Measurements from ENCODE around the gene SLC22A8. TPM values are rescaled to one million over a fixed set of nuclear protein-coding genes. Genes with fewer than 3 reads are reported as not detected.

The SLC22A8 gene
- total and polyA plus RNA-seq, 2 donors (not counting 1 experiment from before 2014, with no cell fraction given): not detected

DNA sequence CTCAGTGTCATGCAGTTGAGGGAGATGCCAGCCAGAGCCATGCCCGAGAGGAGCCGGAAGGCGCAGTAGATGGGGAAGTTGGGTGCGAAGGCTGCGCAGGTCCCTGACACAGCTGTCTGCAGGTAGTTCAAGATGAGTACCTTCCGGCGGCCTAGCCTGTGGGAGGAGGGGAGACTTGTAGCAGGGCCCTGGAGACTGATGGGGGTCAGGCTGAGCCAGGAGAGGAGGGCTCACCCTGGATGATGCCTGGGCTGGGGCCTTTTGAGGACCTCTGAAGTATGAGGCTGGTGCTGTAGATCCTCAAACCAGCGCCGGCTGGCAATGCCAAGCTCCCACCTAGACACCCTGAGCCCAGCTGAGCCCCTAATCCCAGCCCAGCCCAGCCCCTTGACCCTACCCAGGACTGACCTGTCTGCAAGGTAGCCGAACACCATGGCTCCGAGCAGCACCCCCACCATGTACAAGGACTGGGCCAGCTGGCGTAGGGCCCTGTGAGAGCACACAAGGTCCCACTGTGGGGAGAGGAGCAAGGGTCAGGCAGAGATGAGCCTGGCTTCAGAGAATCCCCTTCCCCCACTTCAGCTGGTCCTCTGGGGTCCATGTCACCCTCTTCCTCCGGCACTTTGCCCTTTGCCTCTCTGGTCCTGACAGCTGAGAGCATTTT, 32.0 kb downstream of the SLC22A8 start:
- WGBS (ENCODE audit: insufficient coverage): 93% methylated on average over 13 of the region's 13 CpGs
- H3K4me2 ChIP-seq (replicated peaks; ENCODE audit: low read depth, low read length, poor library complexity, severe bottlenecking): no peak overlapping the region
- ChIA-PET POLR2A (no interaction called here), CTCF (no interaction called here)
- Mint-ChIP-seq H3K4me3 (no peak overlapping the region), H3K27me3 (peaks cover 35% of the 10 kb centered on the region), H3K27ac (no peak overlapping the region), H3K9me3 (ENCODE audit: insufficient read depth) (no peaks in the 10 kb centered on the region), H3K4me1 (no peaks in the 10 kb centered on the region)
- no peaks in the 10 kb centered on the region for H3K36me3 ChIP-seq (replicated peaks in 1 of 2; ENCODE audit: control extremely low read depth in 1 of 2, control insufficient read depth in 1 of 2, extremely low read depth in 1 of 2, insufficient read depth in 2 of 2, low read length in 1 of 2)
- no peak overlapping the region for H2AFZ ChIP-seq (ENCODE audit: insufficient read depth, low read depth, low read length, poor library complexity, severe bottlenecking)
- H3K4me1 ChIP-seq (ENCODE audit: control insufficient read depth in 2 of 2, insufficient read depth in 2 of 2, low read length in 2 of 2): no peaks in the 10 kb centered on the region
- TF ChIP-seq, protein P1, sequence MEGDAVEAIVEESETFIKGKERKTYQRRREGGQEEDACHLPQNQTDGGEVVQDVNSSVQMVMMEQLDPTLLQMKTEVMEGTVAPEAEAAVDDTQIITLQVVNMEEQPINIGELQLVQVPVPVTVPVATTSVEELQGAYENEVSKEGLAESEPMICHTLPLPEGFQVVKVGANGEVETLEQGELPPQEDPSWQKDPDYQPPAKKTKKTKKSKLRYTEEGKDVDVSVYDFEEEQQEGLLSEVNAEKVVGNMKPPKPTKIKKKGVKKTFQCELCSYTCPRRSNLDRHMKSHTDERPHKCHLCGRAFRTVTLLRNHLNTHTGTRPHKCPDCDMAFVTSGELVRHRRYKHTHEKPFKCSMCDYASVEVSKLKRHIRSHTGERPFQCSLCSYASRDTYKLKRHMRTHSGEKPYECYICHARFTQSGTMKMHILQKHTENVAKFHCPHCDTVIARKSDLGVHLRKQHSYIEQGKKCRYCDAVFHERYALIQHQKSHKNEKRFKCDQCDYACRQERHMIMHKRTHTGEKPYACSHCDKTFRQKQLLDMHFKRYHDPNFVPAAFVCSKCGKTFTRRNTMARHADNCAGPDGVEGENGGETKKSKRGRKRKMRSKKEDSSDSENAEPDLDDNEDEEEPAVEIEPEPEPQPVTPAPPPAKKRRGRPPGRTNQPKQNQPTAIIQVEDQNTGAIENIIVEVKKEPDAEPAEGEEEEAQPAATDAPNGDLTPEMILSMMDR (IDR thresholded peaks at IDR 0.05): no peak
- TF ChIP-seq EZH2 (IDR thresholded peaks at IDR 0.05; ENCODE audit: borderline replicate concordance, insufficient read depth, low read depth, low read length, poor library complexity, severe bottlenecking): no peak
- no peaks in the 10 kb centered on the region for H3K27me3 ChIP-seq (replicated peaks in 1 of 4; ENCODE audit: control extremely low read depth in 1 of 4, control insufficient read depth in 3 of 4, insufficient read depth in 4 of 4, low read length in 3 of 4)
- no peaks in the 10 kb centered on the region for H3K9me3 ChIP-seq (ENCODE audit: control extremely low read depth in 1 of 3, control insufficient read depth in 2 of 3, insufficient read depth in 1 of 3, low read length in 2 of 3)
- ATAC-seq (ENCODE audit: low read depth) (no peak), DNase-seq (no peak)
- intact Hi-C loops (cut with micrococcal nuclease): no loop called here
- no peak overlapping the region for H3K27ac ChIP-seq (ENCODE audit: low read length in 2 of 2)
- no peaks in the 10 kb centered on the region for H4K20me1 ChIP-seq (ENCODE audit: control insufficient read depth, insufficient read depth, low read length, poor library complexity, severe bottlenecking)
- H3K9ac ChIP-seq (ENCODE audit: low read length): no peak overlapping the region
- no peak overlapping the region for H3K4me3 ChIP-seq (ENCODE audit: control extremely low read depth in 1 of 5, extremely low read depth in 1 of 5, insufficient read depth in 1 of 5, low read depth in 2 of 5, low read length in 4 of 5)
- H3K79me2 ChIP-seq (ENCODE audit: control insufficient read depth, insufficient read depth, low read length): no peaks in the 10 kb centered on the region

DNA sequence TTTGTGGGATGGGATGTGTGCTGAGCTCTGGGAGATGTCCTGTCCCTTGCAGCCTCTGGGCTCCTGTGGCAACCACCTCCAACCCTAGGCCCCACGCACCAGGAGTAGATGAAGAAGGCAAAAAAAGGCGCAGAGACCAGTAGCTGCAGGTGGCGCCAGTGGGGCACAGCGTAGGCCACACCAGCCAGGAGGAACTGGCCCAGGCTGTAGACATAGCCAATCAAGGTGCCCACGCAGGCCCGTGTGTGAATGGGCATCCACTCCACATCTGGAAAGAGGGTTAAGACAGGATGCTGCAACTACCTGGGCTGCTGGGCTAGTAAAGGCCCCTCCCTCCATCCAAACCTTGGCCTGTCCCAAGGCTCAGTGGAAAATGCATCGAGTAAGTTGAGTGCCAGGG, 33.9 kb downstream of the SLC22A8 start:
- no peak overlapping the region for H3K27ac Mint-ChIP-seq
- H3K4me3 Mint-ChIP-seq: no peak overlapping the region
- no peaks in the 10 kb centered on the region for H3K9me3 Mint-ChIP-seq (ENCODE audit: insufficient read depth)
- Histone ChIP-seq H3K9ac (ENCODE audit: low read length) (no peak overlapping the region), H3K4me3 (ENCODE audit: control extremely low read depth in 1 of 5, extremely low read depth in 1 of 5, insufficient read depth in 1 of 5, low read depth in 2 of 5, low read length in 4 of 5) (no peak overlapping the region), H4K20me1 (ENCODE audit: control insufficient read depth, insufficient read depth, low read length, poor library complexity, severe bottlenecking) (no peaks in the 10 kb centered on the region), H2AFZ (ENCODE audit: insufficient read depth, low read depth, low read length, poor library complexity, severe bottlenecking) (no peak overlapping the region), H3K9me3 (ENCODE audit: control extremely low read depth in 1 of 3, control insufficient read depth in 2 of 3, insufficient read depth in 1 of 3, low read length in 2 of 3) (no peaks in the 10 kb centered on the region), H3K27ac (ENCODE audit: low read length in 2 of 2) (no peak overlapping the region), H3K4me2 (replicated peaks; ENCODE audit: low read depth, low read length, poor library complexity, severe bottlenecking) (no peak overlapping the region), H3K4me1 (ENCODE audit: control insufficient read depth in 2 of 2, insufficient read depth in 2 of 2, low read length in 2 of 2) (no peaks in the 10 kb centered on the region), H3K36me3 (replicated peaks in 1 of 2; ENCODE audit: control extremely low read depth in 1 of 2, control insufficient read depth in 1 of 2, extremely low read depth in 1 of 2, insufficient read depth in 2 of 2, low read length in 1 of 2) (no peaks in the 10 kb centered on the region), H3K79me2 (ENCODE audit: control insufficient read depth, insufficient read depth, low read length) (no peaks in the 10 kb centered on the region), H3K27me3 (replicated peaks in 1 of 4; ENCODE audit: control extremely low read depth in 1 of 4, control insufficient read depth in 3 of 4, insufficient read depth in 4 of 4, low read length in 3 of 4) (no peaks in the 10 kb centered on the region)
- no peaks in the 10 kb centered on the region for H3K4me1 Mint-ChIP-seq
- ChIA-PET POLR2A (no interaction called here), CTCF (interaction anchor here (1.2 kb wide), 1 partner anchor 76 kb away, joined by 4 read pairs; no protein-coding TSS in a partner anchor)
- no peak for DNase-seq
- H3K27me3 Mint-ChIP-seq: peaks cover 31% of the 10 kb centered on the region
- WGBS (ENCODE audit: insufficient coverage): 91% methylated on average over 6 of the region's 7 CpGs
- intact Hi-C loops (cut with micrococcal nuclease): no loop called here
- ATAC-seq (ENCODE audit: low read depth): no peak
- no peak for TF ChIP-seq EZH2 (IDR thresholded peaks at IDR 0.05; ENCODE audit: borderline replicate concordance, insufficient read depth, low read depth, low read length, poor library complexity, severe bottlenecking)
- TF ChIP-seq, protein P1 (IDR thresholded peaks at IDR 0.05): no peak
